Tibial nerve (tissue), 4 donors: ENCODE results near the gene ESYT3. TPM values are rescaled to one million over a fixed set of nuclear protein-coding genes. Genes with fewer than 3 reads are reported as not detected.
A peak's percentile ranks its signal among the peaks of the same experiment; 100 is the strongest.

Experiments used
- DNase-seq, 2 donors: peaks; one replicate each; pipeline ENCODE4 v3.0.0-alpha.2; 2019; ENCODE audit warnings: low spot score in 2 of 2
- H3K27ac ChIP-seq, 4 donors: fragments of 200-600 bp; sonication (generic) in 3 of 4; one replicate each; pipeline ENCODE4 v1.5.1; 2017 to 2019; ENCODE audit warnings: mild to moderate bottlenecking in 1 of 4
- H3K27me3 ChIP-seq, 2 donors: fragments of 200-600 bp; sonication (generic) in 1 of 2; one replicate each; pipeline versions ENCODE4 v1.5.1 to v1.6.0; 2017 to 2019
- H3K36me3 ChIP-seq, 3 donors: fragments of 200-600 bp; sonication (generic); one replicate each; pipeline ENCODE4 v1.5.1; 2018 to 2019
- H3K4me1 ChIP-seq, 4 donors: fragments of 200-600 bp; sonication (generic) in 3 of 4; one replicate each; pipeline ENCODE4 v1.5.1; 2017 to 2019
- H3K4me3 ChIP-seq, 4 donors: fragments of 200-600 bp; sonication (generic) in 3 of 4; one replicate each; pipeline ENCODE4 v1.5.1; 2017 to 2019; ENCODE audit warnings: mild to moderate bottlenecking in 1 of 4, moderate library complexity in 1 of 4
- H3K9me3 ChIP-seq, 4 donors: fragments of 200-600 bp; sonication (generic) in 3 of 4; one replicate each; pipeline ENCODE4 v1.5.1; 2017 to 2019
- EP300 ChIP-seq, 2 donors: sonication (generic); formaldehyde crosslinking; IDR thresholded peaks; one replicate each; pipeline ENCODE4 v1.6.1; 2017; ENCODE audit warnings: antibody characterized with exemption in 2 of 2, mild to moderate bottlenecking in 1 of 2
- POLR2A ChIP-seq, 2 donors: fragments of 450-650 bp; IDR thresholded peaks; one replicate each; pipeline ENCODE4 v1.6.1; 2017; ENCODE audit warnings: antibody characterized with exemption in 2 of 2, mild to moderate bottlenecking in 2 of 2, moderate library complexity in 2 of 2
- WGBS, 2 donors: methylation state at CpG; one replicate each; pipeline ENCODE4 v1.1.5; 2018; 5-methylcytosine and 5-hydroxymethylcytosine counted together
- total RNA-seq, 4 donors: library from RNA; depleted of rRNA; stranded (reverse); fragments of >200 nt; gene quantifications; one replicate each; pipeline ENCODE4 v1.1.0, GENCODE V29; 2016
- TF ChIP-seq, protein P1 (sequence below), 5 experiments: fragments of 200-600 bp in 3 of 5; fragments of 450-650 bp in 2 of 5; sonication (generic) in 3 of 5; IDR thresholded peaks; one replicate each; pipeline ENCODE4 v1.5.1; 2016 to 2019; ENCODE audit warnings: antibody characterized with exemption in 5 of 5, mild to moderate bottlenecking in 3 of 5, moderate library complexity in 2 of 5

Gene ESYT3
- total RNA-seq, 4 donors from 2014 or later: 6.9 to 9.4 (median 7.6) TPM

DNA sequence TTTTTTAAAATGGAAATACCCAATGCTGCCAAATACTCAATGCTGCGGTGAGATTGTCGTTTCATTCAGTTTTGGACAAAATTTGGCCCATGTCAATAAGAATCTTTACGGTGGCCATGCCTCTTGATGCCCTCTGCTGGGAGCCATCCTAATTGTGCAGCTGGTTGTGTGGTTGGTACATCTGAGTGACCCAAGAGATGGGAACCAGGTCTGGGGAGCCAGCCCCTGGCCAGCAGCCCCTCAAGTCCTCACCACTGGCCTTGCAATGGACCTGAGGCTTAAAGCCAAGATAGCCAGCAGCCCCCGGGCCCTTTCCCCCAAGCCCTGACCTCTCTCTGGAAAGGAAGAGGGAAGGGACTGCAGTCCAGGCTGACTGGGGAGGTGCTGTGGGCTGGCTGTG is 36.4 kb upstream of the ESYT3 start:
- H3K36me3 ChIP-seq: peaks cover 0 to 55% (median 0%) of the 10 kb centered on the region in 3 donors
- H3K4me1 ChIP-seq: peaks cover 0 to 60% (median 4%) of the 10 kb centered on the region in 4 donors
- no peaks in the 10 kb centered on the region for H3K9me3 ChIP-seq
- 72 to 77% methylated on average over 3 to 4 of the region's 4 CpGs for WGBS, 2 donors
- H3K27me3 ChIP-seq: no peaks in the 10 kb centered on the region
- DNase-seq: no peak
- H3K4me3 ChIP-seq: no peak overlapping the region
- H3K27ac ChIP-seq: peak overlapping the region in 2 of 4 donors; percentile 33 to 45
- TF ChIP-seq, protein P1, sequence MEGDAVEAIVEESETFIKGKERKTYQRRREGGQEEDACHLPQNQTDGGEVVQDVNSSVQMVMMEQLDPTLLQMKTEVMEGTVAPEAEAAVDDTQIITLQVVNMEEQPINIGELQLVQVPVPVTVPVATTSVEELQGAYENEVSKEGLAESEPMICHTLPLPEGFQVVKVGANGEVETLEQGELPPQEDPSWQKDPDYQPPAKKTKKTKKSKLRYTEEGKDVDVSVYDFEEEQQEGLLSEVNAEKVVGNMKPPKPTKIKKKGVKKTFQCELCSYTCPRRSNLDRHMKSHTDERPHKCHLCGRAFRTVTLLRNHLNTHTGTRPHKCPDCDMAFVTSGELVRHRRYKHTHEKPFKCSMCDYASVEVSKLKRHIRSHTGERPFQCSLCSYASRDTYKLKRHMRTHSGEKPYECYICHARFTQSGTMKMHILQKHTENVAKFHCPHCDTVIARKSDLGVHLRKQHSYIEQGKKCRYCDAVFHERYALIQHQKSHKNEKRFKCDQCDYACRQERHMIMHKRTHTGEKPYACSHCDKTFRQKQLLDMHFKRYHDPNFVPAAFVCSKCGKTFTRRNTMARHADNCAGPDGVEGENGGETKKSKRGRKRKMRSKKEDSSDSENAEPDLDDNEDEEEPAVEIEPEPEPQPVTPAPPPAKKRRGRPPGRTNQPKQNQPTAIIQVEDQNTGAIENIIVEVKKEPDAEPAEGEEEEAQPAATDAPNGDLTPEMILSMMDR (IDR thresholded peaks at IDR 0.05): peak in 1 of 5 experiments; percentile 38
- no peak for TF ChIP-seq POLR2A (IDR thresholded peaks at IDR 0.05)

DNA sequence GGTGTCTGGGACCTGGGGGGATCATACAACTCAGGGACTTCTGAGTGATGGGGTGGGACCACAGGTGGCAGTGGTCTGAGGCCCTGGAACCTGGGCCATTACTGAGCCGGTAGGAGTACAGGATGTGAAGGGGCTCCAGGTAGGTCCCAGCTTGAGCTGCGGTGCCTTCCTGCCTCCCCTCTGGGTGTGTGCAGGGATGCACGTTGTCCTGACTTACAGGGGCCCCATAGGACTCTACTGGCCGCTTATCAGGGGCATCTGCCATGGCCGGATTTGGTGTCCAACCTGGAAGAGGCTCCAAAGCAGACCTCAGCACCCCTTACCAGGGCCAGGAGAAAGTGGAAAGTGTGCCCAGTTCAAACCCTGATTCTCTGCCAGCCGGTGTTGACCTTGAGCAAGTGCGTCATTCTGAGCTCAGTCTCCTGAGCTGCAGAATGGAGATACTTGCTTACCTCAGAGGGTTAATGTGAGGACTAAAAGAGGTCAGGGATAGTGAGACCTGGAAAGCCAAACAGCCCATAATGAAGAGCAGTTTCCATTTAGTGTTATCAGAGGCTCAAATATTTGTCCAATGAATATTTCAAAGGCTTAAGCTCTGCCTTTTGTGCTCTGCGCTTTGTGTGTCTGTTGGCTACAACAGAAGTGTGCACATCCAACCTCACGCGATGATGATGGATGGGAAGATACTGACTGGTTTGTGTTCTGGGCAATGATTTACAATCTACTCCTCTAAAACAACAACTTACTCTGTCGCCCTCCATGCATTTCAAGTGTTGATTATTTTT is 35.4 kb upstream of the ESYT3 start:
- peaks cover 0 to 57% (median 4%) of the 10 kb centered on the region in 4 donors for H3K4me1 ChIP-seq
- H3K27me3 ChIP-seq: no peaks in the 10 kb centered on the region
- WGBS, 2 donors: 76 to 78% methylated on average over 11 of the region's 11 CpGs
- DNase-seq: no peak
- peaks cover 0 to 60% (median 0%) of the 10 kb centered on the region in 3 donors for H3K36me3 ChIP-seq
- peak overlapping the region in 1 of 4 donors; percentile 45 for H3K27ac ChIP-seq
- H3K9me3 ChIP-seq: no peaks in the 10 kb centered on the region
- TF ChIP-seq, protein P1 (IDR thresholded peaks at IDR 0.05): no peak
- TF ChIP-seq EP300 (IDR thresholded peaks at IDR 0.05): no peak
- no peak for TF ChIP-seq POLR2A (IDR thresholded peaks at IDR 0.05)
- no peak overlapping the region for H3K4me3 ChIP-seq

DNA sequence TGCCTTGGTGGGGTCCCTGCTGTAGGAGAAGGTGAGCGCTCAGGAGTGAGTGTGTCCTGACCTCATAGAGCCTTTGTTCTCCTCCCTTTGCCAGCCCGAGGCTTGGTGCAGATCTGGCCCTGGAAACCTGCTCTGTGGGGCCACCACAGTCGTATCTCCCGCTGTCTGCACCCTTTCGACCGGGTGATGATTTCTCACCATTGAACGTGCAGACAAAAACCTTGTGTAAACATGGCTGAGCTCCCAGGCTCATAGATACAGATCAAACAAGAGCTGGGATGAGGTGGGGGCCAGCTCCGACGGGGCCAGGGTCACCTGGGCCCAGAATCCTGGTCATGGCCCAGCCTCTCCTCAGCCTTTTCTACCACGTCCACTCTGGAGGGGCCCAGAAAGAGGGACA is 34.6 kb upstream of the ESYT3 start:
- Histone ChIP-seq H3K4me1 (peaks cover 0 to 49% (median 4%) of the 10 kb centered on the region in 4 donors), H3K27me3 (no peaks in the 10 kb centered on the region), H3K4me3 (no peak overlapping the region), H3K27ac (peak overlapping the region in 1 of 4 donors; percentile 41), H3K9me3 (no peaks in the 10 kb centered on the region), H3K36me3 (peaks cover 0 to 68% (median 0%) of the 10 kb centered on the region in 3 donors)
- TF ChIP-seq POLR2A (IDR thresholded peaks at IDR 0.05) (no peak), EP300 (IDR thresholded peaks at IDR 0.05) (no peak)
- TF ChIP-seq, protein P1 (IDR thresholded peaks at IDR 0.05): no peak
- 70 to 78% methylated on average over 10 of the region's 10 CpGs for WGBS, 2 donors
- DNase-seq: no peak

DNA sequence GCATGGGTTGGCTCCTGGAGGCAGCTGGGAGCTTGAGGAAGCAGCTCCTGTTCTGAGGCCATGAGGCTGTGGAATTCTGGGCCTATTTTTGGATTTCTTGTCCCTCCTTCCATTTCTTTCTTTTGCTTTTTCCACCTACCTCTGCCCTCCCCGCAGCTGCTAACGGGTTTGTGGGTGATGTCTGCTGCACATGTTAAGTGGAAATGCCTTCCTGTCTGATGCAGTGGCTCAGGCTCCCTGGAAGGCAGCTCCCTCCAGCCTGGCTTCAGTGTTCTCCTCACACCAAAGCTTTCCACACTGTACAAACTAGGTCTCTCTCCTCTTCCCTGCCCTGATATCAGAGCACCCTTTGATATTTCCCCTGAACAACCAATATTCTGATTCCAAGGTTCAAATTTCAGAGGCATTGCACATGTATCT is 33.8 kb upstream of the ESYT3 start:
- H3K4me1 ChIP-seq: peaks cover 0 to 45% (median 4%) of the 10 kb centered on the region in 4 donors
- TF ChIP-seq EP300 (IDR thresholded peaks at IDR 0.05) (no peak), POLR2A (IDR thresholded peaks at IDR 0.05) (no peak)
- TF ChIP-seq, protein P1 (IDR thresholded peaks at IDR 0.05): no peak
- H3K4me3 ChIP-seq: no peak overlapping the region
- no peak for DNase-seq
- H3K27me3 ChIP-seq: no peaks in the 10 kb centered on the region
- WGBS, 2 donors: 63 to 71% methylated on average over 2 of the region's 2 CpGs
- H3K9me3 ChIP-seq: no peaks in the 10 kb centered on the region
- no peak overlapping the region for H3K27ac ChIP-seq
- peaks cover 0 to 77% (median 0%) of the 10 kb centered on the region in 3 donors for H3K36me3 ChIP-seq

DNA sequence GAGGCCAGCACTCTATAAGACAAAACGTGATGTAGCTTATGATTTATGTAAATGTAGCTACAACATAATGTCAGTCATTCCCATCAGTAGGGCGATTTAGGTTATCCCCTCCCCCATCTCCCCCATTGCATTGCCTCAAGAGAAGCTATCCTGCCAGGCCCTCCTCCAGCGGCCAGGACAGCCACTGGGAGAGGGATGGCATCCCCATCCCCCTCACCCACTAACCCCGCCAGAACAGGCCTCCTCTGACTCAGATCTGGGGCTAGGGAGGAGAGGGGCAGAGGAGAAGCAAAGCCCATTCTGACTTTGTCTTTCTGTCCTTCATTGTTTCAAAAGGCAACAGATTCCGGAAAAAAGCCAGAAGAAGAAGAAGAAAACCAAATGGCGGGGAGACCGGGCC is 32.6 kb upstream of the ESYT3 start:
- no peak for DNase-seq
- Histone ChIP-seq H3K4me3 (no peak overlapping the region), H3K27me3 (no peaks in the 10 kb centered on the region), H3K36me3 (peaks cover 0 to 87% (median 0%) of the 10 kb centered on the region in 3 donors), H3K9me3 (no peaks in the 10 kb centered on the region), H3K27ac (peak overlapping the region in 2 of 4 donors; percentile 26 to 47), H3K4me1 (peaks cover 0 to 34% (median 4%) of the 10 kb centered on the region in 4 donors)
- no peak for TF ChIP-seq EP300 (IDR thresholded peaks at IDR 0.05)
- TF ChIP-seq POLR2A (IDR thresholded peaks at IDR 0.05): no peak
- TF ChIP-seq, protein P1 (IDR thresholded peaks at IDR 0.05): no peak
- WGBS, 2 donors: 78 to 79% methylated on average over 7 of the region's 7 CpGs
